GM18526 (cell line): ENCODE data around the gene NELL2.

Source experiments
- POLR2A ChIP-seq: IDR thresholded peaks from 3 replicates; pipeline ENCODE4 v1.6.1; 2011; ENCODE audit not compliant: insufficient read length; ENCODE audit errors: extremely low read depth

Gene NELL2

GRCh38 chr12:44672042-44672441, 204.1 kb downstream of the NELL2 start:
- no peak for TF ChIP-seq POLR2A

- no peak for TF ChIP-seq POLR2A
These were observed 207.7 kb downstream of the NELL2 start for GRCh38 chr12:44668443-44668842.

DNA sequence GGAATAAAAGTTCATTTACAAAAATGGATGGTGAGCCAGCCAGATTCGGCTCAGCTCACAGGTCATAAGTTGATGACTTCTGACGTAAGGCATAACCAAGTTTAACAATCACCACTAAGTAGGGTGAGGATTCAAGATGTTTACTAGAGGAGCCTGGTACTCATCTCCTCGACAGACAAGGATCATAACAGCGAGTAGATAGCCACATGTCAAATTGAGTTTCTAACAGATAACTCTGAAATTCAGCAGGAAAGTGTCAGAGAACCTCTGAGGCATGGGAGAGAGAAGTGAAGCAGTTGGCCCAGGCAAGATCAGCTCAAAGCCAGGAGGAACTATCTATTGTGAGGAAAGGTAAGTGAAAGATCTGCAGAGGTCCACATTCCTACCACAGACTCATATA, 208.7 kb downstream of the NELL2 start:
- no peak for TF ChIP-seq POLR2A

DNA sequence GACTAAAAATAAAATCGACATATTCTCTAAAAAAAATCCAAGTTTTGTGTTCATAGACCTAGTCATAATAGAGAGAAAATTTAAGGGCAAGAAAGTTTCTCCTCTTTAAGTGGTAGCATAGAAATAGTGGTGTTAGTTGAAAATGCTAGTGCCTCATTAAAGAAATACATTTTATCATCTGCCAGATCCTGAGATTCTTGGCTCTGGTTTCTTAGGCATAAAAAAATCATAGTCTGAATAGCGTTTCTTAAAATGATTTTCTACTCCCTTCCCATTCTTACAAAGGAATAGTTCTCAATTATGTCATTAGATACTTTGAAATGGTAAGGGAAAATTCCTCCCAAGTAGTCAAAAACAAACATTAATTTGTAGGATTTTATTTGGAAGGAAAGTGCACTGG, 212.8 kb downstream of the NELL2 start:
- TF ChIP-seq POLR2A: no peak

DNA sequence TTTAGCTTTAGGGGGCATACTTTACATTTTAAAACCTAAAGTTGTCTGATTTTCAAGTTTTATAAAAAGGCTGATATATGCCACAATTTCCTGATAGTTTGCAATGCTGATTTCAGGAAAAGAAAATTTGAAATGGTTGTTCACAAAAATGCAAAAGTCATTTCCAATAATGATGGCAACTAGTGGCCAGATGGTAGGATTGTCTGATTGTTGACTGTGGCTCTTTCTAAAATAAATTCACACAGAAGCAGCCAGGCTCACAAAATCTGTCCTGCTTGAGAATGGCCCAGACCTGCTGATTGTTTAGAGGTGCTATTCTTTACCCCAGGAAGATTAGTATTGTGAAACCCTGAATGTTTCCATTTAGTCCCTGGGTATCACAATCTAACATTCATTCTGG, 220.3 kb downstream of the NELL2 start:
- TF ChIP-seq POLR2A: no peak

- TF ChIP-seq POLR2A: no peak
These were observed 221.2 kb downstream of the NELL2 start for GRCh38 chr12:44654646-44655639.

- no peak for TF ChIP-seq POLR2A
These were observed 222.1 kb downstream of the NELL2 start for GRCh38 chr12:44653861-44654527.

- no peak for TF ChIP-seq POLR2A
These were observed 226.4 kb downstream of the NELL2 start for GRCh38 chr12:44649693-44650092.

DNA sequence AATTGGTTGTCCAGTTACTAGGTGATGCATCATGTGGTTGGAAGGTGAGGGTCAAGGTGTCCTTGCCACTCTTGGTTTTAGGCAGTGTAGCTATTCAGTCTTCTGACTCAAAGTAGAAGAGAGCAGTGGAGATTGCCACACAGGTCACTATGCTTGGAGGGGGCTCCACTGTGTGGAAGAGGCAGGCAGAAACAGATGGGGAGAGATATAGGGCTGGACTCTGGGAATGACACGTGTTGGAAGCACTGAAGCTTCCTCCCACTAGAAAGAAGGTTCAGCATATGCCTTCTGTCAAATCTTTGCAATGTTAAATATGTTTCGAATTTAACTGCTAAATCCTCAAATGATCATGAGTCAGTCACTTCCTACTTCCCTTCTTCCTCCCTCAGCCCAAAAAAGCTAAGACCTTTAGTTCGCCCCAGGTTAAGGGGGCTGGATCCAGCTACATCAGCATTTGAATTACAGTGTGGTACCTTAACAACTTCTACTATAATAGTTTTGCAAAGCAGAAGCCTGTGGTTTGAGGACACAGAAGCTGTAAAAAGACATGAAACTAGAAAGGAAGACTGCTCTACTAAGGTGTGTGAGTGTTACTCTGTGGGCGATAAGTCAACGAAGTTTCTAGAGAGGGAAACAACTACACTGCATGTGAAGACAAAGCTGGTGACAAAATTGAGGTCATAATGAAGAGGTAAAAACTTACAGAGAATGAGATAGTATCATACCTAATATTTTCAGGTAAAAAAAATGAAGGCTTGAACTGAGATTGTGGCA, 228.0 kb downstream of the NELL2 start:
- no peak for TF ChIP-seq POLR2A

DNA sequence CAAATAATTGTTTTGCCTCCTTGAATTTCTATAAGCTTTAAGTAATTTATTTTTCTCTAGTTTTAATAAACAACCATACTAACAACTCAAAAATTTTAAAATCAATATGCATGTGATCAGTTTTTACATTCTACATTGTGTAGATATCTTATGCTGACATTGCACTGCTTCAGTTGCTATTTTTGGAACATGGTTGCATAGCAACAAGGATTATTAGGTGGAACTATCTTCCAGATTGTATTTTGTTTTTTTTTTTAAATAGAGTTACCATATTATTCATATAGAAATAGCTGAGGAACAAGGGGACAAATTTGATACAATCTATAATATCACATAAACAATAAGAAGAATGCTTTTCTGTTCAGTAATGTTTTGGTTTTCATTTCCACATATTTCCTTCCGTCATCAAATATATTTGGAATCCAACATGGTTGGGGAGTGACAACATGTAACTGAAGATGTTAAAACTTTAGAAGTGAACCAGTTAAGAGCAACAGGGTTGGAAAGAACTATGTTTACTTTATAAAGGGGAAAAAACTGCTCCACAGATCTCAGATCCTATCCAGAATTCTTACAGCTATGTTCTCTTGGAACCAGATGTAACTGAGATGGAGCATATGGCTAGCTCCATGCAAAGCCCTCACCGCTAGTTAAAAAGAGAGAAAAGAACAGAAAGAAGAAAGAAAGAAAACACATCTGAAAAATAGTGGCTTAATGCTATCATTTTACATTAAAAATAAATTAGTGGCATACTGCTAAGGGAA, 235.5 kb downstream of the NELL2 start:
- no peak for TF ChIP-seq POLR2A

DNA sequence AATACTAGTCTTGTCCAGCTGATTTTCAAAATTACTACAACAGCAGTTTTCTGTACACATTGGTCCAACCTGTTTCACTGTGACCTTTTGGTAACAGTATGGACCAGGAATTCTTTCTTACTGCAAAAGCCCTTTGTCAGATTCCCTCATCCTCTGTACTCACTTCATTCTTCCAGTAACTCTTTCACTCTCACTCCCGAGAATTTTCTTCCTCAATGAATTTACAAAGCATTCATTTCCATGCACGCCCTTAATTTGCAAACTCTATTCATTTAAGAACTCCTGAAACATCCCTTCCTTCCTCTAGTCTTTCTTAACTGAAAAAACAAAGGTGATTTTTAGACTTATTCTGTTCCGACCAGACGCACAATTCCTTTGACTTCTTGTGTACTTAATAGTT, 238.2 kb downstream of the NELL2 start:
- TF ChIP-seq POLR2A: no peak

DNA sequence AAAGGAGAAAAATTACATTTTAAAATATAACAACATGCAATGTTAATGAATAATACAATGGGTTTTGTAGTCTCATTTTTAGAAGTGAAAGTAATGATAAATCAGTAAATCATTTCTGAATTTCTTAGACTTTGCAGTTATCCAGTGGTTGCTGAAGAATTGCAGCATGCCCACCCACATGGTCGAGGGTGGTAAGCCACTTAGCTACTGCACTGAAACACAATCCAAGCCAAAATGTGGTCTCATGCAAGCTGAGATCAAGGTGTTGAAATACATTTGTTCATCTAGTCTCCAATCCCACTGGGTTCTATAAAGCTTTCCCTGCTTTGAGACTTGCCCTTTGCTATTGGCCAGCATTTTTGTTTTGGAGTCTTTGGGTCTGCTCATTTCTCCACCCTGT, 247.9 kb downstream of the NELL2 start:
- TF ChIP-seq POLR2A: no peak

DNA sequence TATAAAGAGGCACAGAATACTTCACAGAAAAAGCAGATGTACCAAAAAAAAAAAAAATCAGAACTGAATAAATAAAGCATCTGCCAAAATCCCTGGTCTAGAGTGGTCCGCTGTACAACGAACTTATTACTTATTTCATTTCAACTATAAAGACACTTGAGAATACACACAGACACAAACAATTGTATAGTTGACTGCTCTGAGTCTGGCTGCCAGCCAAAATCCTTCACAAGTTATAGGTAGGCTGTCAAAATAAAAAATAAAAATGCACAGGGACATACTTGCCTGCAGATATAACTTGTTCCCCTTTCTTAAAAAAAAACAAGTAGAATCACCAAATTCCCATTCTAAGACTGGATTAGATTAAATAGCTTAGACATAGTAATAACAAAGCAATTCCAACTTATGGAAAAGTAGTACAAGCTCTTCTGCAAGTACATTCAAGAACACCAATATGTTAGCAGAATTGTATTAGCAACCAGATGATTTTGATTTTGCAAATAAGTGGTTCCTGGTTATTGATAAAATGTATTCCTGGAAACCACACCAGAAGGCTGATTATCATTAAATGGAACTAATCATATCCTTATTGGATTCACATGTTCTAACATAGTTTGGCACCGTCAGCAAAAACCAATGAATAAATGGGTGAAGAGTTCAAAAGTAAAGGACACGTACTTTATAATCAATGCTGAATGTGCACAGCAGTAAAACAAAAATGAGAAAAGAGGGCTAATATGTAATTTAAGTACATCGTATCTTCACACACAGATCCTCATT, 248.5 kb downstream of the NELL2 start:
- no peak for TF ChIP-seq POLR2A

- TF ChIP-seq POLR2A: no peak
These were observed 249.2 kb downstream of the NELL2 start for GRCh38 chr12:44626883-44627282.
